Ramos (cell line): Measurements from ENCODE around the gene ZNF273.

Experiments
- in situ Hi-C: fragments of 300-500 bp; cut with MboI; formaldehyde crosslinking; loops from one replicate; pipeline ENCODE4 v1.14.3; 2022; ENCODE audit warnings: low sequenced_read_pairs; ENCODE audit not compliant: unreplicated experiment

ZNF273 gene

DNA sequence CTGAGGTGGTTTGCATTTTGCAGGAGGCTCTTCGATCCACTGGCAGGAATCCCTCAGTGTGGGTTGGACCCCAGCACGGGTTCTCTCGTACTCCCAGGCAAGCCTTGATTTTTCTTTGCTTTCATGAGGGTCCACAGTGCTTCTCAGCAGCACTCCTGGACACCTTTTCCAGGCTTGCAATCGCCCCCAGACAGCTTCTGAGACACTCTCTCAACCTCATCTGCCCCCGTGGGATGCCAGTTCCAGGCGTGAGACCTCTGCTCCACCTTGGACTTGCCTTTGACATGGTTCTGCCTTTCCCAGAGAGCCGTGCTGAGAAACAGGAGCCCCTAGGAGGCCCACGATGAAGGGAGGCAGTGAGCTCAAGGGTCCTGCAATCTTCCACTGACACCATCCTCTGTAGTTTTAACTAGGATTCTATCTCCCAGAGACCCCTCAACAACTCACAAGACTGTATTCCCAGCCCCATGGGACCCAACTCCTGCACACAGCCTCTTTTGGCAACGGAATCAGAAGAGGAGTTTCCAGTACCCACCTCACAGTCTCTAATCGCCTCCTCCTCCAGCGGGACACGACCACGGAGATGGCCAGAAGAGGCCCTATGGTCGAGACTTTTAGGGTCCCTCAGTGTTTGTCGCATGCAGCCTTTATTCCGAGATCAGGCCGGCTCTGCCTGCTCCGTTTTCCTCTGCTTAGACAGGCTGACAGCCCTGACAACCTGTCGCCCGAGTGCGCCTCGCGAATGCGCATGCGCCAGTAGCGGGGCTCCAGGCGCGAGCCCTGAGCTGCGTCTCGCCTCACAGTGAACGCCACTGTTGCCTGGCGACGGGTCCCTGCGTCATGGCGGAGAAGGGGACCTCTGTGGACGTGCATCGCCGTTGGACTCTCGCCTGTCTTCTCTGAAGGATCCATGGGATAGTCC lies 26.0 kb upstream of the ZNF273 start:
- in situ Hi-C loops: no loop called here

DNA sequence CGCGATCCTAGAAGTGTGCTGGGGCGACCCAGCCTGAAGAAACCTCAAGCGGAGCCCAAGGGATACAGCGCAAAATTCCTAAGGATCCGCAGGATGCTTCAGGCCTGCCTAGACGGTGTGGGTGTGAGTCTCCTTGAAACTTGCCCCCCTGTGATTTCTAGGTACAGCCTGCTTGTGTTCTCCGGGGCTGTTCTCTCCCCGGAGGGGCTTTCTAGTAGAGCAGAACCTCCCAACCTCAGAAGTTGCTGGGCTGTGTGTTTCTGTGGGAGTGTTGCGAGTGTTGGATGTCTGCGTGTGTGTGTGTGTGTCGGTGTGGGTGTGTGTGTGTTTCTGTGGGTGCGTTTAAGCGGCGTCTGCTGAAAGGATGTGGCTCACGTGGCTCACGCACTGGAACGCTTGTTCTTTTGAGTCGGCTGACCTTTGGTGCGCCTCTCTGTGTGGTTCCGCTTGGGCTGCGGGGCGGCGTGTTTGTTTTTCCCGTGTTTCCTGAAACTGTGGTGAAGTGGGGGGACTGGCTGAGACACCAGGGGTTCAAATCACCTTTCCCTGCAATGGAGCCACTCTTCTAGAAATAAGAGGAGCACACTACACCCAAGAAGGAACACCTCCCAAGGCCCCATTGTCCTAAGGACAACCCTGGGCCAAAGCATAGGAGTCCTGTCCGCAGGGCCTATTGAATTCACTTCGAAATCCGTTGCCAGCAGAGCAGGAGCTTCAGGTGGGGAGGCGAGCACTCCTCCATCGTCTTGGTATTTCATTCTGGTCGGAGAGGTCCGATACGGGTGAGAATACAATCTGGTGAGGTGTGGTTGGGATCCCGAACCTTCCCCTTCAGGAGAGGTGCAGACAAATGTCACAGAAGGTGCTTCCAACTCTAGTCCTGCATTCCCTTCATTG lies 25.1 kb upstream of the ZNF273 start:
- in situ Hi-C loops: no loop called here

DNA sequence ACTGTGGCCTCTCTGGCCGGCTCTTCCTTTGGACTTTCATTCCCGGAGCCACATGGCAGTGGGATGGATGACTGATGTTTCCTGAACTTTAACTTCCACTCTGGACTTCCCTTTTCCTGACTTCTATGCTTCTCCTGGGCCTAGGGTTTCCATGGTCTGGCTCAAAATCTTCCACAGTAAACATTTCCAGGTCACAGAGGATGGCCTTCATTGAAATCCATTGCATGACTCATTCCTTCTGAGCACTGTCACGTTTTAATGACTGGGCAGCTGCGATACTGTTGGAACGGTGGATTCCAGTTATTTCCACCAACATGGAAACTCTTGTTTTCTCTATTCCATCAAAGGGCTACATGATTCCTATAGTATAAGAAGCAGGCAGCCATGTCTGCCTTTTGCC lies 24.4 kb upstream of the ZNF273 start:
- in situ Hi-C loops: no loop called here

DNA sequence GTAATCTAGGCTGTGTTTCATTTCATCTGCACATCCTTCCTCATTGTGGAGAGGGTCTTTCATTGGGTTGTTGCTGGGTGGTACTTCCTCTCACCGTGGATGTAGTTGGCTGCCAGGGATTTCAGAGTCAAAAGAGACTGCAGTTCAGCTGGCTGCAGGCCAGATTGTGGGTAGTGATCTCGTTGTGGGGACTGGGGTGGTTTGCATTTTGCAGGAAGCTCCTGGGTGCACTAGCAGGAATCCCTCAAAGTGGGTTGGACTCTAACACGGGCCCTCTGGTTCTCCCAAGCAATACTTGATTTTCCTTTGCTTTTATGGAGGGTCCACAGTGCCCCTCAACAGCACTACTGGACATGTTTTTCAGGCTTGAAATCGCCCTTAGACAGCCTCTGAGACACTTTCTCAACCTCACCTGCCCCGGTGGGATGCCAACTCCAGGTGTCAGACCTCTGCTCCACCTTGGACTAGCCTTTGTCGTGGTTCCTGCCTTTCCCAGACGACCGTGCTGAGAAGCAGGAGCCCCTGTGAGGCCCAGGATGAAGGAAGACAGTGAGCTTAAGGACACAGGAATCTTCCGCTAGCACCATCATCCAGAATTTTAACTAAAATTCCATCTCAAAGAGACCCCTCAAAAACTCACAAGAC lies 23.9 kb upstream of the ZNF273 start:
- in situ Hi-C loops: no loop called here

DNA sequence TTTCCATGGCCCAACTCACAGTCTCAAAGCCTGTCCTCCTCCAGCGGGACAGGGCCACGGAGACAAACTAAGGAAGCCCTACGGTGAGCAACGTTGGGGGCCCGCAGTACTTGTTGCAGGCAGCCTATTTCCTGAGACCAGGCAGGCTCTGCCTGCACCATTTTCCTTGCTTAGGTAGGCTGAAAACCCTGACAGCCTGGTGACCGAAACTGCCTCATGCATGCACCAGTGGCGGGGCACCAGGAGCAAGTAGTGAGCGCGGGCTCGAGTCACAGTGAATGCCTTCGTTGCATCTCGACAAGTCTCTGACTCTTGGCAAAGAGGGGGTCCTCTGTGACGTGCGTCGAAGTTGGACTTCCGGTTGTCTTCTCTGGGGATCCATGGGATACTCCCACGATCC lies 23.3 kb upstream of the ZNF273 start:
- in situ Hi-C loops: no loop called here

DNA sequence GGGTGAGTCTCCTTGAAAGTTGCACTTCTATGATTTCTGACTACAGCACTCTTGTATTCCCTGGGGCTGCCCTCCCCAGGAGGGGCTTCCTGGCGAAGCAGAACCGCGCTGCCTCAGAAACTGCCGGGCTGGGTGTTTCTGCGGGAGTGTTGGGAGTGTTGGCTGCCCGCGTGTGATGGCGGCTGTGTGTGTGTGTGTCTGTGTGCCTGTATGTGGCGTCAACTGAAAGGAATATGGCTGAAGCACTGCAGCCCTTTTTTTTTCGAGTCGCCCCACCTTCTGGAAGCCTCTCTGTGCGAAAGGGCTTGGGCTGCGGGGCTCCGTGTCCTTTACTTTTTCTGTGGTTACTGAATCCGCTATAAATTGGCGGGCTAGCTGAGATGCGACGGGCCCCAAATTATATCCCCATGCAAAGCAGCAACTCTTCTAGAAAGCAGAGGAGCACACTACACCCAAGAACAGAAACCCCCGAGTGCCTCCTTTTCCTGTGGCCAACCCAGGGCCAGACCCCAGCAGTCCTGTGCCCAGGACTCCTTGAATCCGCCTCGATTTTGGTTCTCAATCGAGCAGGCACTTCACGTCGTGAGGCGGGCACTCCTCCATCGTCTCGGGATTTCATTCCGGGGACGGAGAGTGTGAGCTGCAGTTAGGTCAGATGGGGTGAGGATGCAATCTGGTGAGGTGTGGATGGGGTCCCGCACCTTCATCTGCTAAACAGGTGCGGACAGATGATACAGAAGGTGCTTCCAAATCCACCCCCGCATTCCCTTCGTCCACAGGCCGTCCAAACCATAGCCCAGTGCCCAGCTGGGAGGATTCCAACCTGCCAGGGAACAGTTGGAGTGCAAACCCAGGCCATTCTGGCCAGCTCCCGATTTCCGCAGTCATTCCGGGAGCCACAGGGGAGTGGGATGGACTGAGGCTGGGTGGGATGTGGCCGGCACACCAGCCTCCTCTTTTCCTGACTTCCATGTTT lies 22.5 kb upstream of the ZNF273 start:
- in situ Hi-C loops: no loop called here

DNA sequence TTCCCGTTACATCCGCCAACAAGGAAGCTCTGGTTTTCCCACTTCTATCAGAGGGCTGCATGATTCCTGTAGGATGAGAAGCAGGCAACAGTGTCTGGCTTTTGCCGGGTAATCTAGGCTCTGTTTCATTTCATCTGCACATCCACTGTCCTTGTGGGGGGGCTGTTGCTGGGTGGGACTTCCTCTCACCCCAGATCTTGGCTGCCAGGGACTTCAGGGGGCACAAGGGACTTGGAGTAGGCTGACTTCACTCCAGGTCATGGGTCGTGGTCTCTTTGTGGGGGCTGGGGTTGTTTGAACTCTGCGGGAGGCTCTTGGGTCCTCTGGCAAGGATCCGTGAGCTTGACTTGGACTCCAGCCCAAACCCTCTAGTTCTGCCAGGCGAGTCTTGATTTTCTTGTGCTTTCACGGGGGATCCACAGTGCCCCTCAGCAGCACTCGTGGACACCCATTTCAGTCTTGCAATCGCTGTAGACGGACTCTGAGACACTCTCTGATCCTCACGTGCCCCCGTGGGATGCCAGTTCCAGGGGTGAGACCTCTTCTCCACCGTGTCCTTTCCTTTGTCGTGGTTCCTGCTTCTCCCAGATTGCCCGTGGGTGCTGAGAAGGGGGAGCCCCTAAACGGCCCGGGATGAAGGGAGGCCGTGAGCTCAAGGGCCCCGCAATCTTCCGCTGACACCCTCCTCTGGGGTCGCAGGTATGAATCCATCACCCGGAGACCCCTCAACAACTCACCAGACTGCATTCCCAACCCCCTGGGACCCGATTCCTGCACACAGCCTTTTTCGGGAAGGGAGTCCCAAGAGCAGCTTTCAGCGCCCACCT lies 21.4 kb upstream of the ZNF273 start:
- in situ Hi-C loops: no loop called here

DNA sequence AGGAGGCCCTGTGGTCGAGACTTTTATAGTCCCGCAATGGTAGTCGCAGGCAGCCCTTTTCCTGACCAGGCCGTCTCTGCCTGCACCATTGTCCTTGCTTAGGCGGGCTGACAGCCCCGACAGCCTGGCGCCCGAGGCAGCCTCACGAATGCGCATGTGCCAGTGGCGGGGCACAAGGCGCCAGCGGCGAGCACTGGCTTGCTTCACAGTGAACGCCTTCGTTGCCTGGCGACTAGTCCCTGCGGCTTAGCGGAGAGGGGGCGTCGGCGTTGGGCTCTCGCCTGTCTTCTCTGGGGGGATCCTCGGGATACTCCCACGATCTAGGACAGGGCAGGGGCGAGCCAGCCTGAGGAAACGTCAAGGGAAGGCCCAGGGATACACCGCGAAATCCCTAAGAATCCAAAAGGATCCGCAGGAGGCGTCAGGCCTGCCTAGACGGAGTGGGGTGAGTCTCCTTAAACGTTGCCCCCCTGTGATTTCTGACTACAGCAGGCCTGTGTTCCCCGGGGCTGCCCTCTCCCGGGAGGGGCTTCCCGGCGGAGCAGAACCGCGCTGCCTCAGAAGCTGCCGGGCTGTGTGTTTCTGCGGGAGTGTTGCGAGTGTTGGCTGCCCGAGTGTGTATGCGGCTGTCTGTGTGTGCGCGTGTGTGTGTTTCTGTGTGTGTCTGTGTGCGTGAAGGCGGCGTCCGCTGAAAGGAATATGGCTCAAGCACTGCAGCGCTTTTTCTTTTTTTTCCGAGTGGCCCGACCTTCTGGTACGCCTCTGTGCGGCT lies 20.5 kb upstream of the ZNF273 start:
- in situ Hi-C loops: no loop called here

DNA sequence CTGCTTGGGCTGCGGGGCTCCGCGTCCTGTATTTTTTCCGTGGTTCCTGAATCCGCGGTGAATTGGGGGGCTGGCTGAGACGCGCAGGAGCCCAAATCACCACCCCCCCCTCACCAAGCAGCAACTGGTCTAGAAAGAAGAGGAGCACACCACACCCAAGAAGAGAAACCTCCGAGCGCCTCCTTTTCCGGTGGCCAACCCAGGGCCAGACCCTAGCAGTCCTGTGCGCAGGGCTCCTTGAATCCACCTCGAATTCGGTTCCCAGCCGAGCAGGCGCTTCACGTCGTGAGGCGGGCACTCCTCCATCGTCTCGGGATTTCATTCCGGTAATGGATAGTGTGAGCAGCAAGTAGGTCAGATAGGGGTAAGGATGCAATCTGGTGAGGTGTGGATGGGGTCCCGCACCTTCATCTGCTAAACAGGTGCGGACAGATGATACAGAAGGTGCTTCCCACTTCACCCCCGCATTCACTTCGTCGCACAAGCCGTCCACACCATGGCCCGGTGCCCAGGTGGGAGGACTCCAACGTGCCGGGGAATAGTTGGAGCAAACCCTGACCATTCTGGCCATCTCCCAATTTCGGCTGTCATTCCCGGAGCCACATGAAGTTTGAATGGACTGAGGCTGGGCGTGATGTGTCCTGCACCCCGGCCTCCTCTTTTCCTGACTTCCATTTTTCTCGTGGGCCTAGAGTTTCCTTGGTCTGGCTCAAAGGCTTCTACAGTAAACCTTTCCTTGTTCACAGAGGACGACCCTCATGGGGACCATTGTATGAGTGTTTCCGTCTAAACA lies 19.8 kb upstream of the ZNF273 start:
- in situ Hi-C loops: no loop called here

DNA sequence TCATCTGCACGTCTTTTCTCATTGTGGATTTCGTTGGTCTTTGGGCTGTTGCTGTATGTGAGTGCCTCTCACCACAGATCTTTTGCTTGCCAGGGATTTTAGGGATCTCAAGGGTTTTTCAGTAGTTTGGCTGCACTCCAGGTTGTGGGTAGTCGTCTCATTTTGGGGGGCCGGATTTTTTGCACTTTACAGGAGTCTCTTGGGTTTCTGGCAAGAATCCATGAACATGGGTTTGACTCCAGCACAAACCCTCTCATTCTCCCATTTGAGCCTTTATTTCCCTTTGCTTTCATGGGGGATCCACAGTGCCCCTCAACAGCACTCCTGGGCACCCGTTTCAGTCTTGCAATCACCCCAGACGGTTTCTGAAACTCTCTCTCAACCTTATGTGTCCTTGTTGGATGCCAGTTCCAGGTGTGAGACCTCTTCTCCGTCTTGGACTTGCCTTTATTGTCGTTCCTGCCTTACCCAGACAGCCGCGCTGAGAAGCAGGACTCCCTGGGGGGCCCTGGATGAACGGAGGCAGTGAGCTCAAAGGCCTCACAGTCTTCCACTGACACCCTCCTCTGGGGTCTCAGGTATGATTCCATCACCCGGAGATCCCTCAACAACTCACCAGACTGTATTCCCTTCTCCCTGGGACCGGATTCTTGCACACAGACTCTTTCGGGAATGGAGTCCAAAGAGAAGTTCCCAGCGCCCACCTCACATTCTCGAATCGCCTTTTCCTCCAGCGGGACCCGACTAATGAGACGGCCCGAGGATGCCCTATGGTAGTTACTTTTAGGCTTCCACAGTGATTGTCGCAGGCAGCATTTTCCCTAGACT lies 18.8 kb upstream of the ZNF273 start:
- in situ Hi-C loops: no loop called here

DNA sequence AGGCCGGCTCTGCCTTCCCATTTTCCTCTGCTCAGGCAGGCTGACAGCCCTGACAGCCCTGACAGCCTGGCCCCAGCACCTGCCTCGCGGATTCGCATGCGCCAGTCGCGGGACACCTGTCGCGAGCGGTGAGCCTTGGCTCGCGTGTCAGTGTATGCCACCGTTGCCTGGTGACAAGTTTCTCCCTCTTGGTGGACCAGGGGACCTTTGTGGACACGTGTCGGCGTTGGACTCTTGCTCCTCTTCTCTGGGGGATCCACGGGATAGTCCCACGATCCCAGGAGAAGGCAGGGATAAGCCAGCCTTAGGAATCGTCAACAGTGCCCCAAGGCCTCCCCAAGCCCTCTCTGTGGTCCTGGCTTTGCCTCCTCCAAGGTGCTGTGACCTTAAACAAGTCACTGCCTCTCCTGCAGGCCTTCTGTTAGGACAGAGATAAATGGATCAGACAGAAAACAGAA lies 18.1 kb upstream of the ZNF273 start:
- in situ Hi-C loops: no loop called here

DNA sequence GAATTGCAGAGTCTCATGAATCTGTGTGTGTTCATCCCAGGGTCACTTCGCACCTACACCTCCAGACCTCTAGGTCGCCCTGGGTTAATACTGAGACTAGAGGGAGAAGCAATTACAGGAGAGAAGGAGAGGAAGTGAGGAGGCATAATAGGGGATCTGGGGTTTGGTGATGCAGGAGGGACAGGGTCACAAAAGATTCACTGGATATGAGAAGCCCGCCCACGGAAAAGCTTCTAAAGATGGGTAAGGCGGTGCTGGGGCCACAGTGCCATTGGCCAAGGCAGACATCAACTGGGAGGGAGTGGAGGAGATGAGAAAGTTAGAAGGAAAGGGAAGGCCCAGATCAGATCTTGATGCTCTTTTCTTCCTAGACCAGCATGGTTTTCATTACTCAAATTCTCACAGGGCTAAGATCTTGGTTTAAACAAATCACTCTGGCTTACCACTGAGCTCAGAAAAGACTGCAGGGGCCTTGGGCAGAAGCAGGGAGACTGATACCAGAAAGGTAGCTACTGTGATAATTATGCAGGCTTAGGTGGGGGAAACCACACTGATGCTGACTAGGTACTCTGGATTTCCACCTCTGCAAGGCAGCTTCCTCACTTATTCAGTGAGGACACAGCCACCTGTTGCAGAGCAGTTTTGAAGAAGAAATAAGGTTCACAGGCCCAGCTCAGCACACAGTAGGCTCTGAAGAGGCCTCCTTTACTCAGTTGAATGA lies 17.4 kb upstream of the ZNF273 start:
- in situ Hi-C loops: no loop called here

DNA sequence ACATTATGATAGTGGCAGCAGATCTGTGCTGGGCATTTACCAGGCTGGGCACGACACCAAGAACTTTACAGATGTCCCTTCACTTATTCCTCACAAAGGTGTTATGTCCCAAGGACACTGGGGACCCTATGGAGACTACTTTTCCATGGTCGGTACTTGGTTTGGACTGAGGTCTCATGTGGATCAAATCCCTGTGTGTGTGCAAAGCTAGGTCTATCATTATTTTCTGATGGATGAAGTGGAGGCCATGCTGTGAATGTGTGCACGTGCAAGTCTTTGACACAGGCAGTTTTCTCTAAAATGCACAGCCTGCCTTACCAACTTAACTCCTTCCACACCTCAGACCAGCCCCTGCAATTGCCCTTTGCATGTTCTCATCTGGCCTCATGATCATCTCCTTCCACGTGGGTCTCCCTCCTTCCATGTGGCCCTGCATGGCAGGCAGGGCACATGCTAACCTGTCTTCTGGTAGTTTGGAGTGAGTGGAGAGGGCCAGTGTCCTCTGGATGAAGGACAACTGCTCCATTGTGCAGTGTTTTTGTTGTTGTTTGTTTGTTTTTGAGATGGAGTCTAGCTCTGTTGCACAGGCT lies 16.0 kb upstream of the ZNF273 start:
- in situ Hi-C loops: no loop called here

DNA sequence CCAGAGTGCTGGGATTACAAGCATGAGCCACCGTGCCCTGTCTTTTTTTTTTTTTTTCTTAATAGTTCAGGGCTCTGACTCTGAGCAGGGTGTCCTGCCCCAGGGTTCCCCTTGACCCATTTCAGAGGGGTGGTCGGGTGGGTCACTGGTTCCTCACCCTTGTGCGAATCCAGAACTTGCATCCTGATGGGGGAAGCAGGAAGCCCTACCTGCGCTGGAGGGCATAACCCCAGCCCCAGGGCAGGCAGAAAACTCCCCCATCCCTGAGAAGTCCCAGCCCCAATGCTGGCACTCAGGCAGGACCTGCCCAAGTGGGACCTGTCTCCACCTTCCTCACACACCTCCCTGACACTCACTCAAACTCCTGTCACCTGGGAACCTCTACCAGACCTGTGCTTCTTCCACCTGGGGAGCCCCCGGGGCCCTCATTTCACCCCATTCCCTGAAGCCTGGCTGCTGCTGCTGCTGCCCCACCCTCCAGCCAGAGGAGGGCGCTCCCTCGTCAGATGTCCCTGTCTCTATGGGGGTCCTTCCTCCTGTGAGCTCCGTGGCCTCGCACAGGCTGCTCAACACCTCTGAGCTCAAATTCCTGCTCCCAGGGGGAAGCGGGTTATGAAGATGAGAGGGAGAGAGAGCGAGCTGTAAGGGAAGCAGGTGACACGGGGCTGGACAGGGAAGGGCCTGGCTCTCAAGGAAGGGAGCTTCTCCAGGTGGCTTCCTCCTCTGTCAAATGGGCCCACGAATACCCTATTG lies 15.1 kb upstream of the ZNF273 start:
- in situ Hi-C loops: no loop called here

DNA sequence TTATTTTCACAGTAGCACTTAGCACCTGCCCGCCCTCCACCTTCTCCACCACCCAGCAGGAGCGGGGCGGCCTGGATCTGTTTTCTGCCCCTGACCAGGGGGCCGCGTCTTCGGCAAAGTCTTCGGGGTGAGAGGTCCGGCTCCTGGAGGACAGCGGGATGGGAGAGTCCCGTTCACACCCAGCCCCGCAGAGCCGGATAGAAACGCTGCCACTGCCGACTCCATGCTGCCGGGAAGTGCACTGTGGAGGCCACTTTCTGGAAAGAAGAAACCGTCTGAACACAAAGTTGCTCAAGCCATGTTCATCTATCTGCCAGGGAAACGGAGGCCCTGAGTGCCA lies 14.5 kb upstream of the ZNF273 start:
- in situ Hi-C loops: no loop called here
